ENCODE data around the gene FBXL3. TPM values are rescaled to one million over a fixed set of nuclear protein-coding genes. Genes with fewer than 3 reads are reported as not detected.
A peak's percentile ranks its signal among the peaks of the same experiment; 100 is the strongest.
"Not testable (repeated sequence)": the region's sequence is repeated elsewhere in the genome, so short reads cannot be mapped to it uniquely, and the experiment has no call there.

Gene FBXL3
- total and polyA plus RNA-seq, 8 donors, result 12.7 to 91.4 (median 19.0) TPM

DNA sequence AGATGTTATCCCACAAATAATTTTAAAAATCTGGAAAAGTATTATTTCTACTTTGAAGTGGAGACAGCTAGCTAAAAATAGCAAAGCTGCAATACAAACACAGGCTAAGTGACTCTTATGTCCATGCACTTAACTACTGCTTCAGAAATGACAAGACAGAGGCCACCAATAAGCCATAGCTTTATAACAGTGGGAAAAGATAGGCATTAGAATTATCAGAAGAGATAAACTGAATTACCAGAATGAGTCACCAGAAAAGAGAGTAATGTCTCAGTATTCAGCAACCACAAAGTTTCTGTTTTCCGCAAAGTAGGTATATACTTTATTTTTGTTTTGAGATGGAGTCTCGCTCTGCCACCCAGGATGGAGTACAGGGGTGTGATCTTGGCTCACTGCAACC, 17.9 kb downstream of the FBXL3 start:
- Histone ChIP-seq H3K9me3 (no peaks in the 10 kb centered on the region), H3K4me3 (no peak overlapping the region), H3K27ac (no peak overlapping the region), H3K36me3 (peaks cover 49 to 87% (median 81%) of the 10 kb centered on the region in 4 donors), H3K27me3 (no peaks in the 10 kb centered on the region), H3K4me1 (peaks cover 0 to 64% (median 22%) of the 10 kb centered on the region in 4 donors)
- TF ChIP-seq, protein P1, sequence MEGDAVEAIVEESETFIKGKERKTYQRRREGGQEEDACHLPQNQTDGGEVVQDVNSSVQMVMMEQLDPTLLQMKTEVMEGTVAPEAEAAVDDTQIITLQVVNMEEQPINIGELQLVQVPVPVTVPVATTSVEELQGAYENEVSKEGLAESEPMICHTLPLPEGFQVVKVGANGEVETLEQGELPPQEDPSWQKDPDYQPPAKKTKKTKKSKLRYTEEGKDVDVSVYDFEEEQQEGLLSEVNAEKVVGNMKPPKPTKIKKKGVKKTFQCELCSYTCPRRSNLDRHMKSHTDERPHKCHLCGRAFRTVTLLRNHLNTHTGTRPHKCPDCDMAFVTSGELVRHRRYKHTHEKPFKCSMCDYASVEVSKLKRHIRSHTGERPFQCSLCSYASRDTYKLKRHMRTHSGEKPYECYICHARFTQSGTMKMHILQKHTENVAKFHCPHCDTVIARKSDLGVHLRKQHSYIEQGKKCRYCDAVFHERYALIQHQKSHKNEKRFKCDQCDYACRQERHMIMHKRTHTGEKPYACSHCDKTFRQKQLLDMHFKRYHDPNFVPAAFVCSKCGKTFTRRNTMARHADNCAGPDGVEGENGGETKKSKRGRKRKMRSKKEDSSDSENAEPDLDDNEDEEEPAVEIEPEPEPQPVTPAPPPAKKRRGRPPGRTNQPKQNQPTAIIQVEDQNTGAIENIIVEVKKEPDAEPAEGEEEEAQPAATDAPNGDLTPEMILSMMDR (IDR thresholded peaks at IDR 0.05), result no peak
- no peak for TF ChIP-seq POLR2AphosphoS5 (IDR thresholded peaks at IDR 0.05)
- no peak for TF ChIP-seq POLR2A (IDR thresholded peaks at IDR 0.05)
- no peak for TF ChIP-seq EP300 (IDR thresholded peaks at IDR 0.05)
- WGBS, 5 donors, result 77 to 92% (median 87%) methylated on average over 2 of the region's 2 CpGs
- intact Hi-C loops (cut with DNase I; ENCODE audit: low total_unique reads), result no loop called here
- DNase-seq, result no peak

DNA sequence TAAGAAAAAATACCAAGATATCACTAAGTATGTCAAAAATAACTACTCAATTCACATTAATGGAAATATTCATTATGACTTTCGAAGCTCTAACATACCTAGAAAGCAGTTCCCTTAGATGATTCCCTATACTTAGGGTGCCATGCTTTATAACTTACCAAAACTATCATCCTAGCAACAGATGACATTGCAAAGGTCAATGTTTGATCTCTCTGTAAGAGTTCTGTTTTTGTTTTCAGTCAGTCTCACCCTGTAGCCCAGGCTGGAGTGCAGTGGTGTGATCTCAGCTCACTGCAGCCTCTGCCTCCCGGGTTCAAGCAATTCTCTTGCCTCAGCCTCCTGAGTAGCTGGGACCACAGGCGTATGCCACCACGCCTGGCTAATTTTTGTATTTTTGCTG, 18.6 kb downstream of the FBXL3 start:
- H3K27ac ChIP-seq; intact Hi-C loops (cut with DNase I; ENCODE audit: low total_unique reads); H3K27me3 ChIP-seq; DNase-seq; H3K9me3 ChIP-seq; H3K4me3 ChIP-seq: not testable (repeated sequence)
- Histone ChIP-seq H3K4me1 (peaks cover 0 to 65% (median 19%) of the 10 kb centered on the region in 4 donors), H3K36me3 (peaks cover 45 to 87% (median 80%) of the 10 kb centered on the region in 4 donors)
- WGBS, 5 donors, result 89 to 97% (median 93%) methylated on average over 4 of the region's 4 CpGs

DNA sequence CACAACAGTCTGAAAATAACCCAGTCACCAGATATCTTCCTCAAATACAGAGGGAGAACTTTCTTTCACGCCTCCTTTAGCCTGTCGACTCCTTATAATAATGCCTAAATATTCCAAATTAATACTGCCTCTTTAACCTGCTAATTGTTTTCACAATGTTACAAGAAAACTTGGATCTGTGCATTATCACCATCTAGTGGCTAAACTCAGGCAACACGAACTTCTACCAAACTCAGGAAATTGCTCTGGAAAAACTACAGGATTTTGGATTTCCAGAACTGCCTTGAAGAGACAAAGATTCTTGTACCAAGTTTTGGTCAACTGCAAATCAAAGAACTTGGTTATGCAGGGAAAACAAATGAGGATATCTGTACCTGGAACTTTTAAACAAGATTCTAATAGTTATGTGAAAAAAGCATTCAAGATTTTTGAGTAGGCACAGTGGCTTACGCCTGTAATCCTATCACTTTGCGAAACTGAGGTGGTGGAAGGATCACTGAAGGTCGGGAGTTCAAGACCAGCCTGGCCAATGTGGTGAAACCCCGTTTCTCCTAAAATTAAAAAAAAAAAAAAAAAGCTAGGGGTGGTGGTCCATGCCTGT, 24.3 kb downstream of the FBXL3 start:
- DNase-seq, result peak in 1 of 2 donors; percentile 51
- Histone ChIP-seq H3K4me3 (no peak overlapping the region), H3K4me1 (peaks cover 0 to 71% (median 37%) of the 10 kb centered on the region in 4 donors), H3K27me3 (no peaks in the 10 kb centered on the region), H3K9me3 (no peaks in the 10 kb centered on the region), H3K36me3 (peaks cover 0 to 62% (median 58%) of the 10 kb centered on the region in 4 donors), H3K27ac (peak overlapping the region in 2 of 5 donors; percentile 0 to 45)
- TF ChIP-seq, protein P1 (IDR thresholded peaks at IDR 0.05), result peak in 4 of 7 experiments; percentile 40 to 52 (median 47)
- no peak for TF ChIP-seq EP300 (IDR thresholded peaks at IDR 0.05)
- intact Hi-C loops (cut with DNase I; ENCODE audit: low total_unique reads), result no loop called here
- 52 to 63% (median 57%) methylated on average over 7 of the region's 7 CpGs for WGBS, 5 donors

DNA sequence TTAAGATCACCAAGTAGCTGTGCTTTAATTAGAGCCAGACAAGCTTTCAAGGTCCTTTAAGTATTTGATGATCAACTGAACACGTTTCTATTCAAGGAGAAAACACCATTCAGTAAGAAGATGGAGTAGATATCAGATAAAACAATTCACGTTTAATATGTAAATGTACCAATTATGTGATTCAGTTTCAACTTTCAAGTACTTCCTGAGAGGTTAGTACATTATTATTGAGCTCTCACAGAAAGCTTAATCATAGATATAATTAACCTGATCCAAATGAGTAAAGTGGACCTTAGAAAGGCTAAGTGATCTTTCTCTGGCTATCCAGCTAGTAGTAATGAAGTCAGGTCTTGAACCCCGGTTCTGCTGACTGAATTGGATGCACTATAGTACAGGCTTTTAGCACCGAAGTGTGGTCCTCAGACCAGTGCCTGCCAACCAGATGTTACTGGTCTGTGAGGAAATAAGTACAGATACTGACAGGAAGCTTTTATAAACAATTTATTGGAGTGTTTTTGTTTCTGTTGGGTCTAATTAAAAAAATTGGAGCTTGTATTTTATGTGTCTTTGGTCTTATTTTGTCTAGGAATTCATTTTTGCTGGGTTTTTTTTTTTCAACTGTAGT, 24.9 kb downstream of the FBXL3 start:
- Histone ChIP-seq H3K27ac (peak overlapping the region in 3 of 5 donors; percentile 0 to 45 (median 19)), H3K9me3 (no peaks in the 10 kb centered on the region), H3K4me1 (peaks cover 0 to 65% (median 35%) of the 10 kb centered on the region in 4 donors), H3K4me3 (no peak overlapping the region), H3K27me3 (no peaks in the 10 kb centered on the region), H3K36me3 (peaks cover 0 to 61% (median 56%) of the 10 kb centered on the region in 4 donors)
- intact Hi-C loops (cut with DNase I; ENCODE audit: low total_unique reads), result no loop called here
- WGBS, 5 donors, result 39 to 51% (median 42%) methylated on average over 4 of the region's 4 CpGs
- DNase-seq, result no peak
- TF ChIP-seq, protein P1 (IDR thresholded peaks at IDR 0.05), result no peak
- TF ChIP-seq POLR2AphosphoS5 (IDR thresholded peaks at IDR 0.05), result no peak
- TF ChIP-seq POLR2A (IDR thresholded peaks at IDR 0.05), result no peak
- no peak for TF ChIP-seq EP300 (IDR thresholded peaks at IDR 0.05)

- H3K9me3 ChIP-seq, result no peaks in the 10 kb centered on the region
- H3K4me3 ChIP-seq, result no peak overlapping the region
- peak overlapping the region in 2 of 5 donors; percentile 19 to 45 for H3K27ac ChIP-seq
- 32 to 53% (median 43%) methylated on average over 4 of the region's 4 CpGs for WGBS, 5 donors
- H3K36me3 ChIP-seq, result peaks cover 5 to 61% (median 57%) of the 10 kb centered on the region in 4 donors
- intact Hi-C loops (cut with DNase I; ENCODE audit: low total_unique reads), result no loop called here
- peaks cover 0 to 60% (median 33%) of the 10 kb centered on the region in 4 donors for H3K4me1 ChIP-seq
- no peak for DNase-seq
- no peak for TF ChIP-seq POLR2AphosphoS5 (IDR thresholded peaks at IDR 0.05)
- TF ChIP-seq POLR2A (IDR thresholded peaks at IDR 0.05), result no peak
- no peak for TF ChIP-seq EP300 (IDR thresholded peaks at IDR 0.05)
- TF ChIP-seq, protein P1 (IDR thresholded peaks at IDR 0.05), result no peak
- no peaks in the 10 kb centered on the region for H3K27me3 ChIP-seq
Observed at GRCh38 chr13:77001540-77001939, 25.4 kb downstream of the FBXL3 start.
